NCI-H2171 treated with DMSO at 0.1 percent for 48 hours (cell line): Measurements from ENCODE around the gene TMEM150A.
"Not testable (repeated sequence)": the region's sequence is repeated elsewhere in the genome, so short reads cannot be mapped to it uniquely, and the experiment has no call there.

Source experiments
- DNase-seq: peaks from one replicate; lab custom pipeline; 2025; lab: John Stamatoyannopoulos, UW

Gene TMEM150A

GRCh38 chr2:85593023-85593422 lies 9.5 kb downstream of the TMEM150A start:
- DNase-seq, result no peak

GRCh38 chr2:85592299-85592698 lies 10.2 kb downstream of the TMEM150A start:
- DNase-seq, result not testable (repeated sequence)

DNA sequence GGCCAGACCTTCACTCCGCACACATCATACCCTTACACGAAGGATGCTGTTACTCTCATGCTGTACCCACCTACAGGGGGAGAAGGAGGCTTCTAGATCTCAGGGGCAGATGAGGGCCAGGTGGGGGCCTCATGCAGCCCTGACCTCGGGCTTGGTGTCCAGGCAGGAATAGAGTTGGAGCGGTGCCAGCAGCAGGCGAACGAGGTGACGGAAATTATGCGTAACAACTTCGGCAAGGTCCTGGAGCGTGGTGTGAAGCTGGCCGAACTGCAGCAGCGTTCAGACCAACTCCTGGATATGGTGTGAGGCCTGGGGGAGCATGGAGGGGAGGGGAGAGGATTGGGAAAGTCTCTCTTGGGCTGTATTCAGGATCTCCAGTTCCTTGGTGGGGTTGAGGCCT lies 10.9 kb downstream of the TMEM150A start:
- no peak for DNase-seq

DNA sequence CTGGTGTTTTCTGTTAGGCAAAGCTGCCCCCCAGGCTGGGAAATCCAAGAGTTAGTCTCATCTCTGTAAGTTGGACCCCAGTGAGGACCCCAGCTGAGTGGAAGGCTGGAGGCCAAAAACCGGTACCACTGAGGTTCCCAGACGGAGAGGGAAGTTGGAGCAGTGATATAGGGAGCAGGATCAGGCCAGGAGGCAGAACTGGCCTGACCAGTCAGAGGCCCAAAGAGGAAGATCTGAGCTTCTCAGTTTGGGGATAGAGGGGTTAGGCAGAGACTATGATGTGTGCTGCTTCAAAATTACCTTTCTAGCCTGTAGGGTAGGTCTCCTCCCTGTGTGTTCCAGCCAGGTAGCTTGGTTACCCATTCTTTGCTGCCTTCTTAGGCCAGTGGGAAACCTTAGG lies 11.5 kb downstream of the TMEM150A start:
- DNase-seq, result no peak

DNA sequence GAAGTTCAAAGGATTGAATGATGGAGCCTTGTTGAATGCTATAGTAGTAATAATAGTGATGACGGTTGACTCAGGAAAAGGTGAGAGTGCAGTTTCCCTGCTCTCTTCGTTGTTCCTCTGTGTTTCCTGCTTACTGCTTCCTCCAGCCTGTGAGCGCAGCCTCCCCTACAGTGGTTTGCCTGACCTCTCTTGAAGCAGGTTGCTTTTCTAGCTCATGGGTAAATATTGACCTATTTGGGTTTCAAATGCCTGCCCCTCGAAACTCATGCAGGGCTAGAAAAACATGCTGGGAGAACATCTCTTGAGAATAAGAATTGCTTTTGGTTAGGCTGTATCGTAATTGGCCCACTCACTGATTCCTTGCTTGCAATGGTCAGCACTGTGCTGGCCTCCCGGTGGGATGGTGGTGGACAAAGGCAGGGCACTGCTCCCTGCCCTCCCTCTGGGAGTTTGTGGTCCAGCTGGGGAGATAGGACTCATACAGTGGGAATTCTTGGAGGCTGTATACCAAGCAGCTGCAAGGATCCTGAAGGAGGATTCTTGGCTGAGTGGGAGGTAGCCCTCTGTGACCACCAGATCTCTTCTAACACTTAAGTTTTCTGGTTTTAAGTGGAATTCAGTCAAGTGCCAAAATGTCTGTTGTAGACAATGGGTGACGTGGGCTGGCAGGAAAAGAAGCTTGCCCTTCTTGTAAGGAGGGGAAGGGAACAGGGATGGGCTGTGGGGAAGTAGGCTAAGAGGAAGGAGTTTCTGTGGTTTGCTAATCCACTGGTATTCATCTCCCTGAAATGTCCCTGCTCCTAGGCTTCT lies 12.3 kb downstream of the TMEM150A start:
- DNase-seq, result no peak

GRCh38 chr2:85589181-85589580 lies 13.3 kb downstream of the TMEM150A start:
- DNase-seq, result no peak

DNA sequence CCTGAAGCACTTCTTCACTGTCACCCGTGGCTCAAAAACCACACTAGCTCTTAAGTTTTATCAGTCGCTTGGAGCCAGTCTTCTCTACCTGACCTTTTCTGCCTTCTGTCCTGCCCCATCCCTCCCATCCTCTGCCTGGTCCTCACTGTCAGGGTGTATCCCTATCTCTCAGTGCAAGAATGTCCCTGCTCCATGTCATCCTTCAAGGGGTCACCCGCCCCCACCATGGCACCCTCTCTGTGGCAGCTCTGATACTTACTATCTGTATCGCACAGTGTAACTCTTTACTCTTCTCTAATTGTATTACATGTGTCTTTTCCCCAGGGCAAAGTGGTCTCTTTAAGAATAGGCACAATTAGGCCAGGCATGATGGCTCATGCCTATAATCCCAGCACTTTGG lies 13.9 kb downstream of the TMEM150A start:
- no peak for DNase-seq

- no peak for DNase-seq
These were observed 14.3 kb downstream of the TMEM150A start for GRCh38 chr2:85588236-85588635.

DNA sequence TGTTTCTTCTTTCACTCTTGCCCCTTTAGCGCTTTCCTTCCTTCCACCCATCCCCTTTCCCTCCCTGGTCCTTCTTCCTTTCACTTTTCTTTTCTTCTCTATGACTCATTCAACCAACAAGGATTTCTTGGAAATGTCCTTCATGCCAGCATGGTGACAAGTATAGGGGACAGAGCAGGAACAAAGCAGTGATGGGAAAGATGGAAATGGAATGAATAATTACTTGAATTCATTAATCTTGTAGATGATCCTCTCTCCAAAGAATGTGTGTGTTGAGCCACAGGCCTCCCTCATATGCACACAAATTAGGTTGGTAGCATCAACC lies 16.8 kb downstream of the TMEM150A start:
- DNase-seq, result no peak

DNA sequence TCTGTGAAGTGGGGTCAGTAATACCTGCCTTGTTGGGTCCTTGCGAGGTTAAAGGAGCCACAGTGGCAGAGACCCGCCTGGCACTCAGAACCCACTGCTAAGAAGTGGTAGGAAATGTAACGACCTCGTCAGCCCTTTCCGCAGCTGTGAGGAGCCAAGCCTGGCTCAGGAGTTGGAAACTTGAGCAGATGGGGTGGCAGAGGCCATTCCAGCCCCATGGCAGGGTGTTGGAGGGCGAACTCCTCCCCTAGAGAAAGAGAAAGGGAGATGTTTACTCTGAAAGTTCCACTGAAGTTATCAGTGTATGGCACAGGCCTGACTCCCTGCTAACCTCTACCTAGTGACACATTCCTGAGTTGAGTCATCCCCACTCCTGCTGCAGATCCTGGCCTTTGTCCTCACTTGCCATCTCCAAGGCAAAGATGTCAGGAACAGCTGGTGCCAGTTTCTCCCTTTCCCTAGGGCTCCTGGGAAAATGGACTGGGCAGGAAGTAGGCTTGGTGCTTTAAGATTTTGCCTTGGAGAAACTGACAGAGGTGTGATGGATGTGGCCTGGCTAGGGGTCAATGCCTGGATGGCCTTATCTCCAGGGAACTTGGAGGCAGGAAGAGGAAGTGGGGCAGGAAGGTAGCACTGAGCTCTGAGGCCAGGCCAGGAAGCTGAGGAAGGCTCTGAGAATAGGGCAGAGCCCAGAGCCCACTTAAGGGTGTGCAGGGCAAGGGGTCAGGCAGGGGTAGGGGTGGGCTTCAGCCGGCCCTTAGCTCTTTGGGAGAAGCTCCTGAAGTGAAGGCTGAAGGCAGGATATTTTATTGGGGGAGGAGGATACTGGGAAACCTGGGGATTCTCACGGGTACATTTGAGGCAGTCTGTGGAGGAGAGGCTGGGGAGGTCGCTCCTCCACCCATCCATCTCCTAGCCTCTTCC lies 17.4 kb downstream of the TMEM150A start:
- DNase-seq, result peak; percentile 22

GRCh38 chr2:85584354-85584856 lies 18.1 kb downstream of the TMEM150A start, which contains the start of gene VAMP5:
TSS of gene VAMP5 (plus strand) at chr2:85584431. CDS start at chr2:85584491, 60 bp downstream.
- no peak for DNase-seq

- DNase-seq, result no peak
These were observed 18.7 kb downstream of the TMEM150A start for GRCh38 chr2:85583667-85584353.

- DNase-seq, result no peak
These were observed 20.0 kb downstream of the TMEM150A start for GRCh38 chr2:85582492-85582891.

GRCh38 chr2:85580206-85580605 lies 22.3 kb downstream of the TMEM150A start:
- DNase-seq, result no peak

DNA sequence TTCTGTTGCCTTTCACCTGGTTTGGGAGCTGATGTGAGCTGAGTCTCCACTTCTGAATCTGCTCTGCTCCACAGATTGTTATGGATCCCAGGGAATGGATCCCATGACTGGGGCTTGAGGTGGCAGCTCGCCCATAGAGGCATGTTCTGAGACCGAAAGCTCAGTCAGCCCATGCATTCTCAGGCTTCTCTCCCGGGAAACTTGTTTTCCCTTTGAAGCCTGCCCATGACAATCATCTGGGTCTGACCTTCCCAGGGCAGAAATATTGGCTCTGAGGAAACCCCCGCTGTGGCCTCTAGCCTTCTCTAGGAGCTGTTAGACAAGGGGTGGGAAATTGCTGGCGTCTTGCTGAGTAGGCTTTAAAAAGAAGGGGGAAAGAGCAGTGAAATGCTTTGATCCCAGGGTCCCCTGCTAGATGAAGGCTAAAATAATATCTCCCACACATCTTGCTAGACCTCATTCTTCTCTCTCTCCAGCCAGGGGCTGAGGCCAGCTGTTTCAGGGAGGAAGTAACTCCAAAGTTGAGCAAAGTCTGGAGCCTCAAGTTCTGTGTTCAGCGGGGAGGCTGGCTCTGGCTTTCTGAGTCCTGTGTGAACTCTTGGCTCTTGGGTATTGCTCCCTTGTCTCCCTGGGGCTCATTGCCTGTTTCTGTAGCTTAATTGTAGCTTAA lies 23.1 kb downstream of the TMEM150A start:
- no peak for DNase-seq

DNA sequence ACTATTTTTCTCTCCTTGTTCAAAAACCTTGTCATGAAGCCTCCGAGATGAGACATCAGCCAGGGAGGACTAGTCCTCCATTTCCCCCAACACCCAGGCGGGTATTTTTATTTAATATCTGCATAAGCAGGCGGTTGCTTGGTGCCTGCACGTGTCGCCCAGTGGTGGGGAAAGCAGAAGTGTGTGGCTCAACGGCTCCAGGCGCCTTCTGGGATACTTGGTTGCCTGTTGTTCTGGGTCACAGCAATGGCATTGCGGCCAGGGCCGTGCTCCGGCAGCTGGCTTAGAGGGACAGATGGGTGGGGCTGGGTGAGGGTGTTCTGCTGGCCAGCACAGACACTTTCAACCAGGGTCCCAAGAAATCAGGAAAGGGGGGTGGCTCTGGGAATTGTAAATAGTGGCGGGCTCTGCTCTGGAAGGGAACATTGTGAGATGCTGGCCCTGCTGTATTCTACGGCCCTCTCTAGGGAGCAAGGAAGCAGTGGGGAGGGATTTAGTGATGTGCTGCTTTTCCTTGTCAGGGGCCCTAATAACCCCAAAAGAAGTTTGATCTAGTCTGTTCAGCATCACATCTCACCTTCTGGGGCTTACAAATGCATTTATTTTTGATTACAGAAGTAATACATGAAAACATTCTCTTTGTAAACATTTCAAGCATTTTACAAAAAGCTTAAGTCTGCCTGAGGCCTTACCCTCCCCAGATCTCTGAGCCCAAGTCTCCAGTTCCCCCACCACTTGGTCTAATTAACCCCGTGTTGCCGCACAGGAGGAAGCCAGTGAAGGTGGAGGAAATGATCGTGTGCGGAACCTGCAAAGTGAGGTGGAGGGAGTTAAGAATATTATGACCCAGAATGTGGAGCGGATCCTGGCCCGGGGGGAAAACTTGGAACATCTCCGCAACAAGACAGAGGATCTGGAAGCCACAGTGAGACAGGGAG lies 24.0 kb downstream of the TMEM150A start:
- no peak for DNase-seq

GRCh38 chr2:85577386-85578242 lies 24.9 kb downstream of the TMEM150A start, which contains the start of gene VAMP8:
TSS of gene VAMP8 (plus strand) at chr2:85577586. CDS start at chr2:85577647, 61 bp downstream.
- DNase-seq, result no peak

GRCh38 chr2:85577063-85577385 lies 25.5 kb downstream of the TMEM150A start:
- no peak for DNase-seq

DNA sequence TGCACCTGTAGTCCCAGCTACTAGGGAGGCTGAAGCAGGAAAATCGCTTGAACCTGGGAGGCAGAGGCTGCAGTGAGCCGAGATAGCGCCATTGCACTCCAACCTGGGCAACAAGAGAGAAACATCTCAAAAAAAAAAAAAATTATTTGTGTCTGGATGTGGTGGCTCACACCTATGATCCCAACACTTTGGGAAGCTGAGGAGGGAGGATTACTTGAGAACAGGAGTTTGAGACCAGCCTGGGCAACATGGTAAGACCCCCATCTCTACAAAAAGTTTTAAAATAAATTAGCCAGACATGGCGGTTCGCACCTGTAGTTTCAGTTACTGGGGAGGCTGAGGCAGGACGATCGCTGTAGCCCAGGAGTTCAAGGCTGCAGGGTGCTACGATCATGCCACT lies 26.8 kb downstream of the TMEM150A start:
- no peak for DNase-seq

DNA sequence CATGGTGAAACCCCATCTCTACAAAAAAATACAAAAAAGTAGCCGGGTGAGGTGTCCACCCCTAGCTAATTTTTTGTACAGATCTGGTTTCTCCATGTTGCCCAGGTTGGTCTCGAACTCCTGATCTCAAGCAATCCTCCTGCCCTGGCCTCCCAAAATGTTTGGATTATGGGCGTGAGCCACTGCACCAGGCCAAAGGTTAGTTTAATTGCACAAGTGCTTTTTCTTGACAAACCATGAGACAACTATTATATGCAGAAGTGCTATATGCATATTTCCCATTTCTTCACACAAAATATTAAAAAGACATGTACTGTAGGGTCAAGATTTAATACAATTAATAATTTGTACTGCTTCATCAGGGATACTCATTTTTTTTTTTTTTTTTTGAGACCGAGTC lies 36.2 kb downstream of the TMEM150A start:
- DNase-seq, result no peak
